GM21786 (cell line): ENCODE measurements around the gene SAFB2.

Experiments
- ATAC-seq: cut with Tn5 transposase; IDR thresholded peaks from one replicate; pipeline ENCODE4 v1.9.1; 2021; ENCODE audit not compliant: unreplicated experiment

The SAFB2 gene

GRCh38 chr19:5622465-5623396 is at the start of gene SAFB2, which contains the start of gene SAFB:
Gene SAFB2, minus strand, starts transcription at chr19:5622776. Its CDS starts 61 bp downstream, at chr19:5622715.
Gene SAFB, plus strand, starts transcription at chr19:5623083. Its CDS starts 123 bp downstream, at chr19:5623206.
- peak; percentile 67 for ATAC-seq

GRCh38 chr19:5671600-5671999 is 49.0 kb upstream of the SAFB2 start:
- ATAC-seq, result no peak

GRCh38 chr19:5669212-5669611 is 46.6 kb upstream of the SAFB2 start:
- no peak for ATAC-seq

GRCh38 chr19:5667751-5668271 is 45.2 kb upstream of the SAFB2 start:
- ATAC-seq, result no peak

GRCh38 chr19:5666921-5667610 is 44.5 kb upstream of the SAFB2 start:
- no peak for ATAC-seq

GRCh38 chr19:5665781-5666513 is 43.4 kb upstream of the SAFB2 start:
- ATAC-seq, result no peak

- ATAC-seq, result no peak
These were observed 41.9 kb upstream of the SAFB2 start for GRCh38 chr19:5664515-5664914.

GRCh38 chr19:5663904-5664303 is 41.3 kb upstream of the SAFB2 start:
- ATAC-seq, result no peak

GRCh38 chr19:5661483-5661882 is 38.9 kb upstream of the SAFB2 start:
- no peak for ATAC-seq

GRCh38 chr19:5655412-5655811 is 32.8 kb upstream of the SAFB2 start:
- ATAC-seq, result no peak

GRCh38 chr19:5654931-5655330 is 32.4 kb upstream of the SAFB2 start:
- no peak for ATAC-seq

GRCh38 chr19:5652261-5652660 is 29.7 kb upstream of the SAFB2 start:
- no peak for ATAC-seq

GRCh38 chr19:5651361-5651760 is 28.8 kb upstream of the SAFB2 start:
- ATAC-seq, result no peak

- no peak for ATAC-seq
These were observed 25.9 kb upstream of the SAFB2 start for GRCh38 chr19:5648464-5648863.

GRCh38 chr19:5646703-5647102 is 24.1 kb upstream of the SAFB2 start:
- ATAC-seq, result no peak

- no peak for ATAC-seq
These were observed 22.8 kb upstream of the SAFB2 start for GRCh38 chr19:5645409-5645808.

- no peak for ATAC-seq
These were observed 21.5 kb upstream of the SAFB2 start for GRCh38 chr19:5644037-5644436.

- ATAC-seq, result no peak
These were observed 20.5 kb upstream of the SAFB2 start for GRCh38 chr19:5643060-5643459.

- ATAC-seq, result no peak
These were observed 19.6 kb upstream of the SAFB2 start for GRCh38 chr19:5642204-5642603.

- ATAC-seq, result no peak
These were observed 18.6 kb upstream of the SAFB2 start for GRCh38 chr19:5641171-5641570.

- no peak for ATAC-seq
These were observed 15.4 kb upstream of the SAFB2 start for GRCh38 chr19:5637971-5638370.
